PC-9 (cell line): ENCODE measurements around the gene LMTK3. TPM values are rescaled to one million over a fixed set of nuclear protein-coding genes. Genes with fewer than 3 reads are reported as not detected.

Experiments
- BruUV-seq: library from RNA; stranded (reverse); fragments of 400-500 nt; replicated peaks from 2 replicates; lab custom pipeline; 2021; lab: Mats Ljungman, UMichigan
- CTCF ChIA-PET: fragments of 300-600 bp; sonication (Branson Sonifier 250); formaldehyde crosslinking; loops from one replicate; lab custom pipeline; 2022; ENCODE audit warnings: antibody characterized with exemption; lab: Charles Lee
- POLR2A ChIA-PET: fragments of 300-600 bp; sonication (Branson Sonifier 250); formaldehyde crosslinking; loops from one replicate; lab custom pipeline; 2022; ENCODE audit warnings: antibody characterized with exemption; ENCODE audit not compliant: unreplicated experiment; lab: Charles Lee
- DNase-seq, 2 experiments: peaks; one replicate each; pipeline versions ENCODE4 v3.0.0 to v3.0.0-alpha.2; 2015 to 2022; ENCODE audit warnings: mixed read lengths in 1 of 2
- H2AFZ ChIP-seq: fragments of 200-600 bp; sonication (generic); 2 replicates; pipeline ENCODE4 v1.8.1; 2017; ENCODE audit warnings: antibody characterized with exemption
- H3F3A ChIP-seq: fragments of 200-600 bp; sonication (generic); 2 replicates; pipeline ENCODE4 v1.8.1; 2017; ENCODE audit warnings: antibody characterized with exemption, mild to moderate bottlenecking, low read depth; ENCODE audit not compliant: insufficient read depth
- H3K27ac ChIP-seq: fragments of 200-600 bp; sonication (generic); 2 replicates; pipeline ENCODE4 v1.6.1; 2016; ENCODE audit warnings: mixed run types
- H3K27me3 ChIP-seq: fragments of 200-600 bp; sonication (generic); 2 replicates; pipeline ENCODE4 v1.6.1; 2016; ENCODE audit warnings: low read depth, mixed run types; ENCODE audit not compliant: insufficient read depth
- H3K36me3 ChIP-seq: fragments of 200-600 bp; sonication (generic); 2 replicates; pipeline ENCODE4 v1.6.1; 2016; ENCODE audit warnings: low read depth, mixed run types
- H3K4me1 ChIP-seq: fragments of 200-600 bp; sonication (generic); replicated peaks from 2 replicates; pipeline ENCODE4 v1.6.1; 2016; ENCODE audit warnings: mixed run types; ENCODE audit not compliant: insufficient read depth
- H3K4me2 ChIP-seq: fragments of 200-600 bp; sonication (generic); 2 replicates; pipeline ENCODE4 v1.6.1; 2017; ENCODE audit warnings: mixed run types
- H3K4me3 ChIP-seq: fragments of 200-600 bp; sonication (generic); 2 replicates; pipeline ENCODE4 v1.6.1; 2016; ENCODE audit warnings: mixed run types
- H3K79me2 ChIP-seq: fragments of 200-600 bp; sonication (generic); 2 replicates; pipeline ENCODE4 v1.6.1; 2017; ENCODE audit warnings: low read depth, mixed run types
- H3K9me2 ChIP-seq: fragments of 200-600 bp; sonication (generic); 2 replicates; pipeline ENCODE4 v1.8.1; 2017; ENCODE audit warnings: mild to moderate bottlenecking; ENCODE audit not compliant: insufficient read depth
- H3K9me3 ChIP-seq: fragments of 200-600 bp; sonication (generic); 2 replicates; pipeline ENCODE4 v1.8.1; 2016; ENCODE audit warnings: low read depth; ENCODE audit not compliant: insufficient read depth
- H4K20me1 ChIP-seq: fragments of 200-600 bp; sonication (generic); 2 replicates; pipeline ENCODE4 v1.8.1; 2017; ENCODE audit not compliant: insufficient read depth
- CTCF ChIP-seq: fragments of 200-600 bp; sonication (generic); conservative IDR thresholded peaks from 2 replicates; pipeline ENCODE4 v1.6.1; 2017; ENCODE audit warnings: mixed run types, antibody characterized with exemption, mild to moderate bottlenecking, moderate library complexity
- EZH2 ChIP-seq: fragments of 200-600 bp; sonication (generic); IDR thresholded peaks from 2 replicates; pipeline ENCODE4 v1.8.0; 2017; ENCODE audit warnings: antibody characterized with exemption, low read depth
- intact Hi-C: fragments of 100-400 bp; cut with micrococcal nuclease; formaldehyde crosslinking; loops from one replicate; pipeline ENCODE4 v1.10.0; 2022; ENCODE audit not compliant: unreplicated experiment
- total RNA-seq: library from RNA; stranded (reverse); gene quantifications from 2 replicates; pipeline ENCODE4 v1.2.3, GENCODE V29; 2021

LMTK3 gene
- total RNA-seq, 1 experiment from 2014 or later: 13.9 TPM

GRCh38 chr19:48481846-48482639 lies 29.6 kb downstream of the LMTK3 start:
- H3K9me2 ChIP-seq: no peaks in the 10 kb centered on the region
- H2AFZ ChIP-seq: no peak overlapping the region
- BruUV-seq: TSS peak; percentile 5
- no peaks in the 10 kb centered on the region for H3K27me3 ChIP-seq
- intact Hi-C loops: loop anchor here (10.0 kb wide), 1 partner anchor 483 kb away; the partner anchor contains the start of gene FTL
- no peak overlapping the region for H3K4me3 ChIP-seq
- no peaks in the 10 kb centered on the region for H3K9me3 ChIP-seq
- peaks cover 4% of the 10 kb centered on the region; the same call in 1 of the 2 replicates for H3K36me3 ChIP-seq
- peaks cover 69% of the 10 kb centered on the region for H3F3A ChIP-seq
- H3K4me2 ChIP-seq: no peak overlapping the region
- POLR2A ChIA-PET: interaction anchor here (0.6 kb wide), 1 partner anchor 8 kb away, joined by 4 read pairs; no protein-coding TSS in a partner anchor
- H3K27ac ChIP-seq: no peak overlapping the region
- H3K4me1 ChIP-seq: peaks cover 14% of the 10 kb centered on the region
- no peak for DNase-seq
- peaks cover 16% of the 10 kb centered on the region for H4K20me1 ChIP-seq
- no peak for TF ChIP-seq EZH2
- TF ChIP-seq CTCF: no peak
- no peaks in the 10 kb centered on the region for H3K79me2 ChIP-seq
- CTCF ChIA-PET: no interaction called here

GRCh38 chr19:48480558-48481500 lies 30.8 kb downstream of the LMTK3 start:
- intact Hi-C loops: loop anchor here (10.0 kb wide), 1 partner anchor 484 kb away; the partner anchor contains the start of gene FTL
- ChIA-PET POLR2A (interaction anchor here (0.6 kb wide), 3 partner anchors 9 to 55 kb away, joined by 4 read pairs; no protein-coding TSS in a partner anchor), CTCF (interaction anchor here (0.7 kb wide), 1 partner anchor 266 kb away, joined by 3 read pairs; the partner anchor contains the start of gene IZUMO1)
- no peak for TF ChIP-seq CTCF
- no peak for TF ChIP-seq EZH2
- Histone ChIP-seq H2AFZ (no peak overlapping the region), H3K79me2 (no peaks in the 10 kb centered on the region), H3F3A (peaks cover 61% of the 10 kb centered on the region), H3K4me1 (peaks cover 4% of the 10 kb centered on the region), H3K4me3 (no peak overlapping the region), H3K9me2 (no peaks in the 10 kb centered on the region), H3K27me3 (no peaks in the 10 kb centered on the region), H3K9me3 (no peaks in the 10 kb centered on the region), H3K36me3 (peaks cover 5% of the 10 kb centered on the region), H3K4me2 (no peak overlapping the region), H3K27ac (no peak overlapping the region), H4K20me1 (peaks cover 21% of the 10 kb centered on the region)
- BruUV-seq: no TSS peak
- DNase-seq: no peak

GRCh38 chr19:48480183-48480557 lies 31.5 kb downstream of the LMTK3 start:
- Histone ChIP-seq H3K79me2 (no peaks in the 10 kb centered on the region), H3K4me2 (no peak overlapping the region), H3K27ac (no peak overlapping the region), H3F3A (peaks cover 63% of the 10 kb centered on the region), H3K4me1 (no peaks in the 10 kb centered on the region; the same call in none of the 2 replicates), H3K4me3 (no peak overlapping the region), H3K27me3 (no peaks in the 10 kb centered on the region), H3K36me3 (peaks cover 10% of the 10 kb centered on the region), H4K20me1 (peaks cover 25% of the 10 kb centered on the region), H3K9me3 (no peaks in the 10 kb centered on the region), H3K9me2 (no peaks in the 10 kb centered on the region), H2AFZ (no peak overlapping the region)
- TF ChIP-seq CTCF (no peak), EZH2 (no peak)
- POLR2A ChIA-PET: no interaction called here
- no TSS peak for BruUV-seq
- CTCF ChIA-PET: no interaction called here
- DNase-seq: no peak
- intact Hi-C loops: loop anchor here (10.0 kb wide), 1 partner anchor 485 kb away; the partner anchor contains the start of gene FTL
